Fibroblast of peridontal ligament (primary cell): ENCODE data around the gene EYS.
"Not testable (repeated sequence)": the region's sequence is repeated elsewhere in the genome, so short reads cannot be mapped to it uniquely, and the experiment has no call there.

ENCODE experiments used
- DNase-seq: peaks from one replicate; pipeline ENCODE4 v3.0.0-alpha.2; 2010; ENCODE audit errors: extremely low read depth

EYS gene

DNA sequence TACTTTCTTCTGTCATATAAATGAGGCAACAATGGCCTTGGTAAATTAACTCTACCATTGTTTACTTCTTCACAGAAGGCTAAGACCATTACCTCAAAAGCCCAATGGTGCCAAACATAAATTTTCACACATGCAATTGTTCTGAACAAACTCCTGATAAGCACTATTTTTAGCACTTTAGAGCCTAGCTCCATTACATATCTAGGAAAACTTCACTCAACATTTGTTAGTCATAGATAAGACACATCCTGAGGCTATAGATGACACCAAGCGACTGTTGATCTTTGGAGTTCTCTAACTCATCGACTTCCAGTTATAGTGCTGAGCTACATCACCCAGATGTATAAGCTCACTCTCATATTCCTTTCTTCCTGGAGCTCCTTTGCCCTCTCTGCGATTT, 245.9 kb downstream of the EYS start:
- no peak for DNase-seq

DNA sequence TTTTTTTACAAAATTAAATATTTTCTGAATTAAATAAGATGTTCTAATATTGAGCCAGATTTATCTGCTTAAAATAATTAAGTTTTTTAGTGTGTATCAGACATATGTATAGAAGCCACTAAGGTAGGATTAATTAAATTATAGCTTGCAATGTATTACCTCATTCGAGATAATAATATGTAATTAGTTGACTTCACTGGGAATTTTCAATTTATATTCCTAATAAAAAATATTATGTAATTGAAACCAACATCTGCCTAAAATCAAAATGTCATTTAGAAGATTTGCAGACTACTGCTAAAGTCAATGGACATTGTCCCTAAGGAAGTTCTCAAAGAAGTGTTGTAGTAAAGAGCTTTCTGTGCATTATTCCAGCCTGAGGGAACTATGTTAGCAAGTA, 254.7 kb downstream of the EYS start:
- DNase-seq, result no peak

DNA sequence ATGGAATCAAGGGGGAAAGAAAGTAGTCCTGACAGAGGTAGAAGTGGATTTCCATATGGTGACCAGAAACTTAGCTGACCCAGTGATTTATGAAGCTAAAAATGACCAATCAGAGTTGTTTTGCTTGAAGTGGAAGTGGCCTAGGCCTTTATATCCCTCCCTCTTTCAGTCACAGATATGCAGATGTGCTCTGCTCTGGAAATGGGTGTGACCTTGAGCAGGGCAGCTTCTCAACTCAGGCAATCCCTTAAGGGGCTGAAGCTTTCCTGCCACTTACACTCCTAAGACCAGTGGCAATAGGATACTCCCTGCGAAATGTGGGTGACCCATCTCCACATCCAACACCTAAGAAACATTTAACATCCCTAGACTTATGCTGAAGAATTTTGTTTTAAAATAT, 256.6 kb downstream of the EYS start:
- no peak for DNase-seq

DNA sequence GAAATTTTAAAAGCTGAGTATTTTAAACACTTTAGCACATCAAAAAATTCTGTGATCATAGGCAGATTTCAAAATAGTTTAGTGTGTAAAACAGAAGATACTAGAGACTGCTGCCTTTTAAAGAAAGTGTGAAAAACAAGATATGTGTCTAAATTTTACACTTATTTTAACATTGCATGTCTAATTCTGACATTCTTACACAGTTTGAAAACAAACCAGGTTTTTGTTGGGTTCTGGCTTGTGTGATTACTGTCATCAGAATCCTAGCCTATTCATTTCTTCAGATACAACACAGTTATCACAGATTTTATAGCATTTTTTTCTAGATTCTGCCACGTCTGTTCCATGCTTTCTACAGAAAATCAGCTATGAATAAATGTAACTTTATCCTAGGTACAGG, 257.1 kb downstream of the EYS start:
- DNase-seq, result no peak

DNA sequence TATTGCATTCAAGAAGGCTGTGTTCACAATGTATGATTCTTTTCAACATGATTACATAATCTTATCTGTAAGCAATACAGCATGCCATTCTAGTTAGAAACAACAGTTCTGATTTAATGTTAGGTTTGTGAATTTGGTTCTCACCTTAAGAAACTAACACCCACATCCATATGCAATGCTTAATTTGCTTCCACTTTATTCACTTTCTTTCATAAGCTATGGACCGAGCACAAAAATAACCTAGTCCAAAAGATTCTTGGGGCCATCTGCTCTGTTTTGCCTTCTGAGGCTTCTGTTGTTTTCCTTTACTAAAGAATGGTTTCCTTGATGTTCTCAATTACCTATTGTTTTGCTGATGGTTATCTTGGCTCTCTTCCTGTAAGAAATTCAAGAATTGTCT, 258.2 kb downstream of the EYS start:
- DNase-seq, result no peak

DNA sequence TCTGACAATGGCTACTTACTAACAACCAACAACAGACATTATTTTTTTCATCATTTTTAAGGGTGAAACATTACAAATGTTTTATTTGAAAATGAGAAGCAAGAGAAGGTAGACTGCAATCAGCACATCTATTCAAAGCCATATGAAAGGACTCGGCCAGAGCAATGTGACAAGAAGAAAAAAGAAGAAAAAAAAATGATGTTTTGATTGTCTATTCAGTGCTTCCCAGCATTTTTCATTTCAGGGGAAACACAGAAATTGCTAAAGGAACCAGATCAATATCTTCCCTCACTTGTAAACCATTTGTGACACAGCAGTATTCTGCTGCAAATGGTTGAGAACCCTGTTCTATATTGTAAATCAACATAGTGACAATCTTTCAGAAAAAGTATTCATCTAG, 270.7 kb downstream of the EYS start:
- DNase-seq, result no peak

DNA sequence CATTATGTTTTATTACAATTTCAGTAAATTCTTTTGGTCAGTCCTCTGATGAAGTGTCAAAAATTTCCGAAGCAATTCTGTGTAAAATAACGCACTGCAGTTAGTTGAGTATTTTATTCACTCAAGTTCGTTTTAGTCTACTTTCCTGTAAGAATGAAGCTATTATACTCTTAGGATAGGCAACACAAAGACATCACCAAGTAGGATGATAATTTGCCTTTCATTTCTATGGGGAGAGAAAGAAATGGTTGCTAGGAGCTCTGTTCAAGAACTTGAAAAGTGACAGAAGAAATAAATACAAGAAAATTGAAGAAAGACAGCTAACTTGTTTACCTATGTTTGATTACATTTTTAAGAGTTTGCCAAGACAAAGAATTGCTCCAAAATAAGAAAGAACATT, 290.4 kb downstream of the EYS start:
- no peak for DNase-seq

DNA sequence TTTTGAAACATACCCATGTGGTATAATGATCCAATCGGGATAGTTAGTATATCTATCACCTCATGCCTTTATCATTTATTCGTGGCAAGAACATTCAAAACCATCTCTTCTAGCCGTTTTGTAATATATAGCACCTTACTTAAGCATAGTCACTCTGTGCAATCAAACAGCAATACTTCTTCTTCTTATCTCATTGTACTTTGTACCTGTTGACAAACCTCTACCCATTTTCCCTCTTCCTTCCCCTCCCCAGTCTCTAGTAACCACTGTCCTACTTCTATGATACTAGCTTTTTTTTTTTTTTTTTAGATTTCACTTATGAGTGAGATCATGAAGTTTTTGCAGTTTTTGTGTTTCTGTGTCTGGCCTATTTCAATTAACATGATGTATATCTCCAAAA, 296.7 kb downstream of the EYS start:
- no peak for DNase-seq

DNA sequence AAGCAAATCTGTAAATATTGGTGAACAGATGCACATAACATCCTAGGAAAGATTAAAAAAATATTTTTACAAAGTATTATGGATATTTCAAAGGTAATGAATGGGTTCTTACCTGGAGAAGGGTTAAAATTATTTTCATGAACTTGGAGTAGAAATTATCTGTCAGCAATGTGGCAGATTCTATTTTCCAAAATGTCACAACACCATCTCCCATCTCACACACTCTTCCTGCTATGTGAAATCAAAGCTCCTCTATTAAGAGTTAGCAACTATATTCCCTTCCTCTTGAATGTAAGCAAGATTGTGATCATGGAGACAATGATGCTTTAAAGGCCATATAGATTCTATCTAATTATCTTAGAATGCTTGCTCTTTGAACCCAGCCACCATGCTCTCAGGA, 304.5 kb downstream of the EYS start:
- DNase-seq, result no peak

DNA sequence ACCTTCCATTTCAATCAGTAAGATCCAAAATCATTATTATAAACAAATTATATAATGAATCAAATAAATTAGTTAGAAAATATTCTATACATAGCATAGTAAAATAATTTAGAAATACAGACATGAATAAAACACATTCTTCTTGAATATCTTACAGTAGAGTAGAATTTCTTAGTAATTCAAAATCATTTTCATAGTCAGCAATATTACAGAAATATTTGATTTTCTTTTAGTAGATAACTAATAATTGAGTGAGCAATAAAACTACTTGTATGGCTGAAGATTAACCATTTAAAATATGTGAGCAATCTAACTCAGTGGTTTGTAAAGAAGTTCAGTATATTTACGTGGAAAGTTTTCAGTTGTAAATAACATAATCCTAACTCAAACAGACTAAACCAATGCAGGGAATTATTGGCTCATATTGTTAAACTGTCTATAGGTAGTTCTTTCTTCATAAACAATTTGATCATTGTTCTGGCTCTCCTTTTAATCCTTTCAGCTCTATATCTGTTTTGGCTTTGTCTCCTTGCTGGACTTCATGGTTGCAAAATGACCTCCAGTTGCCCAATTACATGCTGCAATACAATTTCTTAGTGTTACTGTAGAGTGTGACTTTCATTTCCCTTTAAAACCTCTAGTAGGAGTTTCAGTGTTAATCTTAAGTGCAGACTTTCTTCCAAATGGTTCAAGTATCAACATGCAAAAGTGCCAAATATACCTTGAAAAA, 307.5 kb downstream of the EYS start:
- no peak for DNase-seq

DNA sequence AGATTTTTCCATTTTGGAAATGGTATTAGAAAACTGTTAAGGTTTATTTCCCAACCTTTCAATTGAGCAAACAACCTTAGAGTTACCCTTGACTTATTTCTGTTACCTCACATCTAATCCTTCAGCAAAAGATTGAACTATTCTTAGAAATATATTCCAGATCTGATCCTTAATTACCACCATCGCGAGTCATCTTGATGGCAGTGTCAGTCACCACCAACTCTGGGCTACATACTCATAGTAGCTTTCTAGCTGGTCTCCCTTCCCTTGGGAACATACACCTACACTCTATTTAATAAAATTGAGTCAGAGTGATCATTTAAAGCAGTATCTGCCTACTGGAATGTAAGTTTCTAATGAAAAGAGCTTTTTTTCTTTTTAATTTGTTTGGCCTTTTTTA, 308.2 kb downstream of the EYS start:
- DNase-seq, result no peak

DNA sequence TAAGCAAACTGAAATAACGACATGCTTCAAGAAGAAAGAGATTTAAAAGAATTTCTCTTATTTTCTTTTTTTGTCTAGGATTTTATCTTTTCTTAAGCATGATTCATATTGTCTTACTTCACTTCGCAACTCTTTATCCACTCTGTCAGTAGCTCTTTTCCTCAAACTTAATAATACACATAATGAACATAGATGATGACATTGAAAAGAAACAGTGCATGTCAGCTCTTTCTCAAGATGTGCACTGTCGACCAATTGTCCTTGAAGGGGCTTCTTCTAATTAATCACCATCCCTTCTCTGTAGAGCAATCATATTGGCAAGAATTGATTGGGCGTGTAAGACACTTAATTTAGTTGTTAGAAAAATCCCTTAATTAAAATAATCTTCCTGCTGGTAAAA, 356.5 kb downstream of the EYS start:
- DNase-seq, result no peak

DNA sequence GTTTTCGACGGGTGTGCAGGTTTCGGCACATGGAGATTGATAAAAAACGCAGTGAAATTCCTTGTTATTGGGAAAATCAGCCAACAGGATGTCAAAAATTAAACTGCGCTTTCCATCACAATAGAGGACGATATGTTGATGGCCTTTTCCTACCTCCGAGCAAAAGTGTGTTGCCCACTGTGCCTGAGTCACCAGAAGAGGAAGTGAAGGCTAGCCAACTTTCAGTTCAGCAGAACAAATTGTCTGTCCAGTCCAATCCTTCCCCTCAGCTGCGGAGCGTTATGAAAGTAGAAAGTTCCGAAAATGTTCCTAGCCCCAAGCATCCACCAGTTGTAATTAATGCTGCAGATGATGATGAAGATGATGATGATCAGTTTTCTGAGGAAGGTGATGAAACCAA, 404.4 kb downstream of the EYS start:
- DNase-seq, result not testable (repeated sequence)

DNA sequence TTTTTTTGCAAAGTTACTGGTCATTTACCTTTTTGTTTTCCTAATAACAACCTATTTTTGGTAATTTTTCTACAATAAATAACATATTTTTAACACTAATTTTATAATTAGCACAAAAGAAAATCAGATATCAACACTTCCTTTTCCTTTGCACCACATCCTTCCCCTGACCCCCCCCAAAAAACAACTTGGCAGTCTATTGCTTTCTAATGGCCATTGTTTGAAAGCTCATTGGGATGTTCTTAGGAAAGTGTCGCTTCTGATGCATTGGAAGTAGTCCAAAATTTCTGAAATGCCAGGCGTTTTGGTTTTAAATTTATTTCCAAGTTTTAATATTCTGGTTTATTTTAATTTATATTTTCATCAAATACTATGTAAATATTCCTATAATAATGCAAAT, 407.8 kb downstream of the EYS start:
- no peak for DNase-seq

DNA sequence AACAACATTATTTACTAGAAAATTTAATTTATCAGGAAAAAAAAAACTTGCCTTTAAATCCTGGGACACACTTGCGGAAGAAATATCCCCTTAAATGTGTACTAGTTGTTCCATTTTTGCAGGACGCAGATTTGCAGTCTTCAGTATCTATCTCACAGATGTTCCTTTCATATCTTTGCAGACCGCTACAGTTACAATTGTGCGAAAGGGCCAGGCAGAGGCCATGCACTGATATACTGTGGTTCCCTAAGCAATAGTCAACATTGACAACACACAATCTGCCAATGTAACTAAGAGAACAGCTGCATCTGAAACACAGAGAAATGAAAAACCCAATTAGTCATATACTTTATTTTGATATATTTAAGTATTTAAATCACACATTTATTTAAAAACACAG, 411.2 kb downstream of the EYS start:
- no peak for DNase-seq

DNA sequence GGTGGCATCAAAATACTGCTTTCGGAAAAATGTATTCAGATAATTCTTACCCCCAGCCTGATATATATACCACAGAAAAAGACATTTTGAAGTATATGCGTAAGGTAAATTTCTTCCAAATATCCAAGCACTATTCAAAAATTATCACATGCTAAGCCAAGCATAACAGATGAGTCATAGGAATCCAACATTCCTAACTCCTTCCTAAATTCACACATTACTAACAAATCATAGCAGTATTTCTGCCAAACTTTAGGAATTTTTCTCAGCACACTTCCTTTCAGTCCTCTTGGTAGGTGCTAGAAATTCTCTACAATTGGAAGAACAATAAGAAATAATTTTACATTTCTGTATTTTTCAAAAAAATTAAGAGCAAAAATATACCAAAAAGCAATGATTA, 417.5 kb downstream of the EYS start:
- no peak for DNase-seq

DNA sequence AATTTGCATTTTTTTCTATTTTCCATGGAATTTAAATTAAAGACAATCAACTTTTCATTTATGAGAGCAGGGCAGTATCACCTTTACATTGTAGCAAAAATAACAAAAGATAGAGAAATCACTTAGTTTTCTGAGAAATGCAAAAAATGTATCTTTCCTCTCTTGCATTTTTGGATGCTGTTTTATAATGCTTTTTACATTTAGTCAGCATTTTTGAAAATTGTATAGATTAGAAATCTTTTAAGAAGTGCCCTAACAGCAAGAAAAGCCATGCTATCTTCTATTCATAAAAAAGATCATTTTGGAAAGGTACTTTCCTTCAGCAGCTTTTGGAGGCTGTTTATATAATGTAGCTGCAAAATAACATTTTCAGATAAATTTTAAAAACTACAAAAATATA, 421.8 kb downstream of the EYS start:
- no peak for DNase-seq

DNA sequence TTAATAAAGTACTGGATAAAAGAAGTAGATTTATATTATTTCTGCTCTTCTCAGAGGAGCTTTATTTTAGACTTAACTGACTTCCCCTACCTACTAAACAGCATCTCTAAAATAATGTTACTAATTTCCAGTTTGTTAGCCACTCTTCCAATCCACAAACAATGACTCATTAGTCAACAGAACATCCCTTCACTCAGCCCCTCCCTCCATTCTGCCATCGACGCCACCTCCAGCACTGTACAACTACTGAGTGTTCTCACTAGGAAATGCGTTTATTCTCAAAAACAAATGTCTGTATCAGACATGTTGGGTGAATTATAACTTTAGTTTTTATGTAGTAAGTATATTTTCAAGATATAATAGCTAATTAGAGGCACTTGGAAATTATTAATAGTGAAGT, 427.0 kb downstream of the EYS start:
- no peak for DNase-seq

DNA sequence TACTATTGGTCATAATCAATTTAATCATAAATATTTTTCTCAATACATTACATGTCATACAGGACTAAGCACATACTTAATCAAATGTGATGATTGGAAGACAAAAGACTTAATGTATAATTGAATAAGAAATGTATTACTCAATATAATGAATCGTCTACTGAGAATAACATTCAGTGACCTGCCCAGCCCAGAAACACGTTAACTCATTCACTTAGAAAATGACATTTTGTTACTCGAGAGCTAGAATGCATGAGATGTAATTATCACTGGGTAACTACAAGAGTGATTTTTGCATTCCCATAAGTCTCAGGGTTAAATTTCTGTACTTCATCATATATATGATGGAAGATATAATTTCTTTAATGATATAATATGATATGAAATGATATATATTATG, 444.8 kb downstream of the EYS start:
- no peak for DNase-seq

DNA sequence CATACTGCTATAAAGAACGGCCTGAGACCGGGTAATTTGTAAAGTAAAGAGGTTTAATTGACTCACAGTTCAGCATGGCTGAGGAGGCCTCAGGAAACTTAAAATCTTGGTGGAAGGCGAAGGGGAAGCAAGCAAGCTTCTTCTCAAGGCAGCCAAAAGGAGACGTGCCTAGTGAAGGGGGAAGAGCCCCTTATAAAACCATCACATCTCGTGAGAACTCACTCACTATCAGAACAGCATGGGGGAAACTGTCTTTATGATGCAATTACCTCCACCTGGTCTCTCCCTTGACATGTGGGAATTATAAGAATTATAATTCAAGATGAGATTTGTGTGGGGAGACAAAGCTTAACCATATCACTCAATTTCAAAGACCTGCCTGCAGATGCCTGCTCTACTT, 447.0 kb downstream of the EYS start:
- DNase-seq, result no peak

DNA sequence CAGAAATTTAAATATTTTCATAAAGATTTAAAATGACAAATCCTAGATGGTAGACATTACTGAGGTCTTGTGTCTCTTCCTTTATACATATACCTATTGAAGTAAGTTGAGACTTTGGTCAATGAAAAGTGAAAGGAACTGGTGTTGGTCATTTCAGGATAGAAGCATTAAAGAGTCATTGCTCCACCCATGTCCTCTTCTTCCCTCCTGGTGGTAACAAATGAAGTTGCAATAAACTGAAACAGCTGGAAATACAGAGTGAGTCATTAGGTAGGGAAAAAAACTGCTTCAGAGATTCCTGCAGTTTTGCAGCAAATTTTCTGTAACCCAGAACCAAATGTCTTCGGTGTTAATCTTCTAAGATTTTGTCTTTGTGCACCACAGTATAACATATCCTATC, 448.0 kb downstream of the EYS start:
- DNase-seq, result no peak

DNA sequence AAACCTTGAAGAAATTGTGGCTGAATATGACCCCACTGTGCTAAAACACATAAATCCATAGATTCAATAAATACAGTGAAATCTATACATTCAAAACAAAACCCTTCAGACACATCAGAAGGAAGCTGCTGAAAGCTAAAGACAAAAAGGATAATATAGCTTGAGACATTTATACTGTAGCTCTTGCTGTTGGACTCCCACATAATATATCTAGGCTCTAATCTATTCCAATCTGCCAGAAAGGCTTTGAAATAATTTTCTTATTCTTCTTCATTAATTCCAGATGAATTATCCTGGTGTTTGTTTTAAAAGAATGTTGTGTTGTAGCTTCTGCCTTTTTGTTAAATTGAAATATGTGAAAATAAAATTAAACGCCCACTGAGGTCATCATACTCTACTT, 454.0 kb downstream of the EYS start:
- no peak for DNase-seq

DNA sequence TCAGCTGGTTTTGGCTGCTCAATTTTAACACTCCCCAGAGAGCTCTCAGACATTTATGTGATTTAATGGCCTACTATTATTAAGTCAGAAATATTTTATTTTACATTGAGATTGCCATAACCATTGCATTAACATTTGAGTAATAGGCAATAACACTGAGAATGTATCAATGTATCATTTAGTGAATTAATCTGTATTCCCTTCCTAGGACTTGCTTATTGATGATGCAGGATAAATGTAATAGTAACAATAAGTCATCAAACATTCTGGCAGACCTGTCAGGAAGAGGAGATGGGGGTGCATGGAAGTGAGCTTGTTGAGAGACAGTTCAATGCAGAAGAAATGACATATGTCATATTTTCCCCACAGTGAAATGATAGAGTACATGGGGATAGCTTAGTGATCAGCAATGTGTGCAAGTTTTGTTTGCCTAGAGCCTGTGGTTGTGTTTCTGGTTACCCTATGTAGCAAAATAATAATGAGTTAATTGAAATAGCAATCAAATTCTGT, 458.9 kb downstream of the EYS start:
- DNase-seq, result no peak

DNA sequence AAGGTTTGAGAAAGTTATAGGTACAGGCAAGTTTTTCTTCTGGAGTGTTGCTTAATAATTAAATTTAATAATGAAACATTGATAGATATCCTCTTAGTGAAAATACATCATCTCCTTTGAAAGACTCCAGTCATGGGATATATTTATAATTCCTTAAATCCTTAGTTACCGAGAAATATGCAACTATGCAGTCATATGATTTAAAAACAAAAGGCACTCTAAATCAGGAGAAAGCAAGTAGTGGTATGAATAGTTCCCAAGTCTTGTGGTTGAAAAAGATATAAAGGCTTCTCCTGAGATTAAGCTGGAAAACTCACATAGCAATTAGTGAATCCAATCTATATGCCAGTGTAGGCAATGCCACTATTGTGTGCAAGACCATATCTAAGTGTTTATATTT, 475.4 kb downstream of the EYS start:
- no peak for DNase-seq
